HCT116 (cell line): Measurements from ENCODE around the gene ASXL2.
"Not testable (repeated sequence)": the region's sequence is repeated elsewhere in the genome, so short reads cannot be mapped to it uniquely, and the experiment has no call there.

Experiments
- CBX3 ChIP-seq: IDR thresholded peaks from 2 replicates; pipeline ENCODE4 v1.6.1; 2012; ENCODE audit warnings: low read depth
- CTCF ChIP-seq, 3 experiments: fragments of 200-600 bp in 1 of 3; sonication (generic) in 1 of 3; IDR thresholded peaks in 2 of 3; conservative IDR thresholded peaks in 1 of 3; 2 replicates each; pipeline ENCODE4 v1.5.1; 2012 to 2017; ENCODE audit warnings: low read depth in 2 of 3, low read length in 2 of 3, antibody characterized with exemption in 1 of 3, borderline replicate concordance in 1 of 3, control low read depth in 1 of 3, mild to moderate bottlenecking in 1 of 3, mixed read lengths in 1 of 3, mixed run types in 1 of 3, moderate library complexity in 1 of 3; ENCODE audit not compliant: insufficient read depth in 1 of 3
- EZH2 ChIP-seq: fragments of 200-600 bp; sonication (generic); IDR thresholded peaks from 2 replicates; pipeline ENCODE4 v1.6.1; 2017; ENCODE audit warnings: antibody characterized with exemption, mixed run types
- EZH2phosphoT487 ChIP-seq: fragments of 200-600 bp; IDR thresholded peaks from 2 replicates; pipeline ENCODE4 v1.6.1; 2018; ENCODE audit warnings: antibody characterized with exemption, borderline replicate concordance
- FOSL1 ChIP-seq: IDR thresholded peaks from 2 replicates; pipeline ENCODE4 v1.6.1; 2012; ENCODE audit warnings: low read depth
- MAX ChIP-seq: IDR thresholded peaks from 2 replicates; pipeline ENCODE4 v1.6.1; 2012
- POLR2A ChIP-seq: IDR thresholded peaks from 2 replicates; pipeline ENCODE4 v1.7.0; 2011; ENCODE audit warnings: borderline replicate concordance; ENCODE audit not compliant: insufficient read depth, insufficient read length; ENCODE audit errors: extremely low read depth
- POLR2AphosphoS5 ChIP-seq: IDR thresholded peaks from 2 replicates; pipeline ENCODE4 v1.6.1; 2011; ENCODE audit warnings: mild to moderate bottlenecking, low read depth, low read length, moderate library complexity
- RAD21 ChIP-seq: IDR thresholded peaks from 2 replicates; pipeline ENCODE4 v1.6.1; 2012; ENCODE audit warnings: low read depth, mild to moderate bottlenecking
- SIN3A ChIP-seq: IDR thresholded peaks from 2 replicates; pipeline ENCODE4 v1.6.1; 2012; ENCODE audit warnings: low read depth
- SRF ChIP-seq: IDR thresholded peaks from 2 replicates; pipeline ENCODE4 v1.6.1; 2012; ENCODE audit warnings: low read depth
- TCF7L2 ChIP-seq: IDR thresholded peaks from 2 replicates; pipeline ENCODE4 v1.7.0; 2011; ENCODE audit warnings: borderline replicate concordance, inconsistent platforms; ENCODE audit not compliant: insufficient read depth, insufficient read length; ENCODE audit errors: extremely low read depth
- YY1 ChIP-seq: IDR thresholded peaks from 2 replicates; pipeline ENCODE4 v1.6.1; 2011; ENCODE audit warnings: low read length, low read depth, moderate library complexity, mild to moderate bottlenecking; ENCODE audit not compliant: insufficient replicate concordance; ENCODE audit errors: extremely low read depth
- ZFX ChIP-seq: fragments of 450-650 bp; IDR thresholded peaks from 2 replicates; pipeline ENCODE4 v1.6.1; 2017

- not testable (repeated sequence) for TF ChIP-seq EZH2phosphoT487; RAD21; SIN3A; TCF7L2; CTCF (IDR thresholded peaks at IDR 0.05 in 2 of 3, conservative IDR thresholded peaks at IDR 0.05 in 1 of 3; ENCODE audit: borderline replicate concordance in 1 of 3, insufficient read depth in 1 of 3, low read depth in 2 of 3, low read length in 2 of 3); POLR2AphosphoS5; EZH2; SRF; CBX3; POLR2A; YY1; MAX; FOSL1; ZFX
Measured at GRCh38 chr2:25915411-25915810, 37.1 kb upstream of the ASXL2 start.
